ENCODE data around the gene PHF24. TPM values are rescaled to one million over a fixed set of nuclear protein-coding genes. Genes with fewer than 3 reads are reported as not detected.

PHF24 gene
- total and polyA plus RNA-seq, 10 of the 15 experiments (the other 5 are each of a cell fraction or from before 2014, with no cell fraction given): 0.02 to 0.04 TPM; not detected in 8

- no peak for TF ChIP-seq E2F8 (IDR thresholded peaks at IDR 0.05; ENCODE audit: low read depth, partially characterized antibody)
- TF ChIP-seq KDM1A (IDR thresholded peaks at IDR 0.05; ENCODE audit: borderline replicate concordance): no peak
- no peak for TF ChIP-seq NBN (IDR thresholded peaks at IDR 0.05)
- TF ChIP-seq CHD4 (IDR thresholded peaks at IDR 0.05): no peak
These were observed 16.6 kb downstream of the PHF24 start (continued) for GRCh38 chr9:34974664-34975063.

GRCh38 chr9:34976441-34976840, 18.4 kb downstream of the PHF24 start:
- H3K27me3 ChIP-seq (replicated peaks in 1 of 2; ENCODE audit: control insufficient read depth in 2 of 2, insufficient read depth in 2 of 2, low read length in 1 of 2): peaks cover 0 to 2% of the 10 kb centered on the region in 2 experiments; a peak in 3 of 4 replicates
- WGBS (ENCODE audit: insufficient coverage, insufficient replicate concordance, low lambda C conversion rate, missing lambda C conversion rate): 36% methylated on average over 11 of the region's 11 CpGs
- H3K9ac ChIP-seq (ENCODE audit: control insufficient read depth, insufficient read depth, low read length): no peak overlapping the region
- H4K20me1 ChIP-seq (ENCODE audit: control insufficient read depth, insufficient read depth): no peaks in the 10 kb centered on the region
- no peaks in the 10 kb centered on the region for H3K79me2 ChIP-seq (ENCODE audit: control insufficient read depth, insufficient read depth, low read length)
- H3K9me3 ChIP-seq (replicated peaks; ENCODE audit: control insufficient read depth, insufficient read depth, low read length): no peaks in the 10 kb centered on the region
- H3K4me2 ChIP-seq (ENCODE audit: control insufficient read depth, insufficient read depth): no peak overlapping the region
- no peak for TF ChIP-seq SMAD1 (IDR thresholded peaks at IDR 0.05; ENCODE audit: low read depth, partially characterized antibody)
- TF ChIP-seq BACH1 (IDR thresholded peaks at IDR 0.05; ENCODE audit: borderline replicate concordance): no peak
- no peak for TF ChIP-seq SMAD5 (IDR thresholded peaks at IDR 0.05; ENCODE audit: low read depth)
- TF ChIP-seq DPF2 (IDR thresholded peaks at IDR 0.05): no peak
- TF ChIP-seq RFX5 (IDR thresholded peaks at IDR 0.05; ENCODE audit: low read depth, low read length): no peak
- no peak for TF ChIP-seq JUNB (IDR thresholded peaks at IDR 0.05)
- no peak for TF ChIP-seq NR2F1 (conservative IDR thresholded peaks at IDR 0.05)
- TF ChIP-seq RB1 (IDR thresholded peaks at IDR 0.05; ENCODE audit: borderline replicate concordance): no peak
- TF ChIP-seq, protein P1, sequence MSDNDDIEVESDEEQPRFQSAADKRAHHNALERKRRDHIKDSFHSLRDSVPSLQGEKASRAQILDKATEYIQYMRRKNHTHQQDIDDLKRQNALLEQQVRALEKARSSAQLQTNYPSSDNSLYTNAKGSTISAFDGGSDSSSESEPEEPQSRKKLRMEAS (IDR thresholded peaks at IDR 0.05; ENCODE audit: low read depth, low read length): no peak
- intact Hi-C loops (cut with micrococcal nuclease; ENCODE audit: unreplicated experiment) (no loop called here), in situ Hi-C loops (cut with MboI) (no loop called here)
- H3K4me3 ChIP-seq: no peak overlapping the region
- no peak overlapping the region for H3K27ac ChIP-seq (ENCODE audit: control insufficient read depth, insufficient read depth)
- no TSS peak for BruUV-seq (replicated peaks)
- ChIA-PET POLR2A (no interaction called here), CTCF (no interaction called here), RAD21 (ENCODE audit: unreplicated experiment) (interaction anchor here (0.6 kb wide), 1 partner anchor 979 kb away, joined by 3 read pairs; no protein-coding TSS in a partner anchor), SMC1A (ENCODE audit: uncharacterized antibody, unreplicated experiment) (no interaction called here)
- H3K4me1 ChIP-seq (ENCODE audit: control insufficient read depth, insufficient read depth, low read length): no peaks in the 10 kb centered on the region
- no peak for FAIRE-seq
- H3K36me3 ChIP-seq (ENCODE audit: control insufficient read depth in 2 of 2, insufficient read depth in 2 of 2, low read length in 1 of 2): no peaks in the 10 kb centered on the region
- no peak overlapping the region for H2AFZ ChIP-seq (ENCODE audit: control insufficient read depth, low read depth, low read length)
- ATAC-seq: no peak
- no peak for DNase-seq (ENCODE audit: low read depth, low spot score)
